ENCODE data around the gene GPC6.

- TF ChIP-seq CHD2 (IDR thresholded peaks at IDR 0.05; ENCODE audit: low read length, partially characterized antibody) (no peak), CTCF (IDR thresholded peaks at IDR 0.05) (no peak), POLR2A (IDR thresholded peaks at IDR 0.05; ENCODE audit: low read length) (no peak), MAX (IDR thresholded peaks at IDR 0.05) (no peak), CEBPB (IDR thresholded peaks at IDR 0.05) (no peak), HOXA7 (CRISPR knock-in tag; IDR thresholded peaks at IDR 0.05) (no peak), REST (IDR thresholded peaks at IDR 0.05) (no peak), RNF2 (IDR thresholded peaks at IDR 0.05; ENCODE audit: borderline replicate concordance, low read depth) (no peak), SMC3 (IDR thresholded peaks at IDR 0.05) (no peak), USF2 (IDR thresholded peaks at IDR 0.05) (no peak)
These were observed 411.2 kb downstream of the GPC6 start for GRCh38 chr13:93637852-93638251.

All from A549 (cell line).